Measurements from ENCODE around the gene PRSS21. TPM values are rescaled to one million over a fixed set of nuclear protein-coding genes. Genes with fewer than 3 reads are reported as not detected.

The PRSS21 gene
- total RNA-seq, 1 donor from 2014 or later, result 17.1 TPM

GRCh38 chr16:2798723-2799204 is 18.3 kb upstream of the PRSS21 start:
- Histone ChIP-seq H3K36me3 (no peaks in the 10 kb centered on the region), H3K27ac (no peak overlapping the region), H3K4me1 (no peaks in the 10 kb centered on the region), H3K9me3 (no peaks in the 10 kb centered on the region), H3K4me3 (no peak overlapping the region), H3K27me3 (peaks cover 8% of the 10 kb centered on the region)
- intact Hi-C loops (cut with DNase I), result no loop called here
- DNase-seq (peak; percentile 63), ATAC-seq (no peak)
- TF ChIP-seq CTCF (IDR thresholded peaks at IDR 0.05), result no peak

- ATAC-seq, result no peak
- Histone ChIP-seq H3K36me3 (no peaks in the 10 kb centered on the region), H3K9me3 (no peaks in the 10 kb centered on the region), H3K4me1 (no peaks in the 10 kb centered on the region), H3K27me3 (peaks cover 8% of the 10 kb centered on the region), H3K27ac (peak overlapping the region; percentile 68), H3K4me3 (no peak overlapping the region)
- no peak for DNase-seq
- TF ChIP-seq CTCF (IDR thresholded peaks at IDR 0.05), result no peak
- intact Hi-C loops (cut with DNase I), result no loop called here
Observed at GRCh38 chr16:2799205-2799858, 17.7 kb upstream of the PRSS21 start.

- peak overlapping the region; percentile 68 for H3K27ac ChIP-seq
- DNase-seq, result peak; percentile 72
Observed at GRCh38 chr16:2799859-2800226, 17.2 kb upstream of the PRSS21 start.

GRCh38 chr16:2803545-2804195 is 13.4 kb upstream of the PRSS21 start:
- Histone ChIP-seq H3K4me3 (no peak overlapping the region), H3K27me3 (peaks cover 5% of the 10 kb centered on the region), H3K4me1 (no peaks in the 10 kb centered on the region), H3K36me3 (no peaks in the 10 kb centered on the region), H3K9me3 (no peaks in the 10 kb centered on the region), H3K27ac (no peak overlapping the region)
- intact Hi-C loops (cut with DNase I), result no loop called here
- DNase-seq (no peak), ATAC-seq (no peak)
- no peak for TF ChIP-seq CTCF (IDR thresholded peaks at IDR 0.05)

More at GRCh38 chr16:2799859-2800226, 17.2 kb upstream of the PRSS21 start:
- peaks cover 8% of the 10 kb centered on the region for H3K27me3 ChIP-seq
- no peaks in the 10 kb centered on the region for H3K9me3 ChIP-seq
- no peaks in the 10 kb centered on the region for H3K36me3 ChIP-seq
- ATAC-seq, result peak; percentile 94
- no peak for TF ChIP-seq CTCF (IDR thresholded peaks at IDR 0.05)
- H3K4me1 ChIP-seq, result no peaks in the 10 kb centered on the region
- H3K4me3 ChIP-seq, result no peak overlapping the region
- intact Hi-C loops (cut with DNase I), result no loop called here

GRCh38 chr16:2804728-2805127 is 12.3 kb upstream of the PRSS21 start:
- TF ChIP-seq CTCF (IDR thresholded peaks at IDR 0.05), result no peak
- ATAC-seq, result no peak
- Histone ChIP-seq H3K27ac (no peak overlapping the region), H3K27me3 (no peaks in the 10 kb centered on the region), H3K4me3 (no peak overlapping the region), H3K36me3 (no peaks in the 10 kb centered on the region), H3K4me1 (no peaks in the 10 kb centered on the region), H3K9me3 (no peaks in the 10 kb centered on the region)
- intact Hi-C loops (cut with DNase I), result no loop called here
- peak; percentile 48 for DNase-seq

Measured in upper lobe of right lung (tissue), 1 donor.